ENCODE results near the gene GTPBP2.
"Not testable (repeated sequence)": the region's sequence is repeated elsewhere in the genome, so short reads cannot be mapped to it uniquely, and the experiment has no call there.

GTPBP2 gene

GRCh38 chr6:43604174-43604573, 24.9 kb downstream of the GTPBP2 start:
- Histone ChIP-seq H3K36me3 (ENCODE audit: control insufficient read depth, low read length) (peaks cover 89% of the 10 kb centered on the region), H3K9me2 (replicated peaks; ENCODE audit: control insufficient read depth, low read length) (no peaks in the 10 kb centered on the region), H3F3A (ENCODE audit: control insufficient read depth, insufficient read depth) (peaks cover 26% of the 10 kb centered on the region), H3K4me1 (ENCODE audit: control insufficient read depth, low read length) (peaks cover 12% of the 10 kb centered on the region), H3K4me3 (ENCODE audit: low read length) (no peak overlapping the region), H3K27me3 (ENCODE audit: control insufficient read depth, low read length) (no peaks in the 10 kb centered on the region), H3K79me2 (ENCODE audit: control insufficient read depth, low read length) (peaks cover 3% of the 10 kb centered on the region), H3K4me2 (ENCODE audit: low read length) (no peak overlapping the region), H4K20me1 (ENCODE audit: control insufficient read depth, insufficient read depth, low read depth, low read length) (no peaks in the 10 kb centered on the region), H3K9me3 (ENCODE audit: control insufficient read depth, insufficient read depth, low read length) (no peaks in the 10 kb centered on the region), H3K27ac (ENCODE audit: low read depth, low read length) (no peak overlapping the region)
- no peak for TF ChIP-seq CTCF (IDR thresholded peaks at IDR 0.05; ENCODE audit: low read depth, low read length, poor library complexity, severe bottlenecking)
- TF ChIP-seq EZH2phosphoT487 (IDR thresholded peaks at IDR 0.05; ENCODE audit: borderline replicate concordance, low read length) = no peak

- H3F3A ChIP-seq (ENCODE audit: control insufficient read depth, insufficient read depth) = peaks cover 18% of the 10 kb centered on the region
- H3K9me3 ChIP-seq (ENCODE audit: control insufficient read depth, insufficient read depth, low read length) = no peaks in the 10 kb centered on the region
- H3K79me2 ChIP-seq (ENCODE audit: control insufficient read depth, low read length) = no peaks in the 10 kb centered on the region
- H3K4me3 ChIP-seq (ENCODE audit: low read length) = no peak overlapping the region
- H3K4me1 ChIP-seq (ENCODE audit: control insufficient read depth, low read length) = no peaks in the 10 kb centered on the region
- no peak overlapping the region for H3K27ac ChIP-seq (ENCODE audit: low read depth, low read length)
- no peak overlapping the region for H3K4me2 ChIP-seq (ENCODE audit: low read length)
- H3K27me3 ChIP-seq (ENCODE audit: control insufficient read depth, low read length) = no peaks in the 10 kb centered on the region
- H3K9me2 ChIP-seq (replicated peaks; ENCODE audit: control insufficient read depth, low read length) = no peaks in the 10 kb centered on the region
- peaks cover 82% of the 10 kb centered on the region for H3K36me3 ChIP-seq (ENCODE audit: control insufficient read depth, low read length)
- H4K20me1 ChIP-seq (ENCODE audit: control insufficient read depth, insufficient read depth, low read depth, low read length) = no peaks in the 10 kb centered on the region
- TF ChIP-seq EZH2phosphoT487 (IDR thresholded peaks at IDR 0.05; ENCODE audit: borderline replicate concordance, low read length) = no peak
Observed at GRCh38 chr6:43600595-43600994, 28.5 kb downstream of the GTPBP2 start.

GRCh38 chr6:43593938-43594337, 35.1 kb downstream of the GTPBP2 start:
- H3K4me3 ChIP-seq (ENCODE audit: low read length) = no peak overlapping the region
- H3K9me2 ChIP-seq (replicated peaks; ENCODE audit: control insufficient read depth, low read length) = no peaks in the 10 kb centered on the region
- no peaks in the 10 kb centered on the region for H3K9me3 ChIP-seq (ENCODE audit: control insufficient read depth, insufficient read depth, low read length)
- no peak overlapping the region for H3K27ac ChIP-seq (ENCODE audit: low read depth, low read length)
- peaks cover 80% of the 10 kb centered on the region for H3K36me3 ChIP-seq (ENCODE audit: control insufficient read depth, low read length)
- no peaks in the 10 kb centered on the region for H4K20me1 ChIP-seq (ENCODE audit: control insufficient read depth, insufficient read depth, low read depth, low read length)
- no peaks in the 10 kb centered on the region for H3K27me3 ChIP-seq (ENCODE audit: control insufficient read depth, low read length)
- no peak overlapping the region for H3K4me2 ChIP-seq (ENCODE audit: low read length)
- peaks cover 5% of the 10 kb centered on the region; the same call in 1 of the 2 replicates for H3F3A ChIP-seq (ENCODE audit: control insufficient read depth, insufficient read depth)
- no peak for TF ChIP-seq EZH2phosphoT487 (IDR thresholded peaks at IDR 0.05; ENCODE audit: borderline replicate concordance, low read length)
- no peak for TF ChIP-seq CTCF (IDR thresholded peaks at IDR 0.05; ENCODE audit: low read depth, low read length, poor library complexity, severe bottlenecking)
- H3K79me2 ChIP-seq (ENCODE audit: control insufficient read depth, low read length) = peaks cover 40% of the 10 kb centered on the region
- H3K4me1 ChIP-seq (ENCODE audit: control insufficient read depth, low read length) = no peaks in the 10 kb centered on the region

GRCh38 chr6:43589564-43589963, 39.5 kb downstream of the GTPBP2 start:
- H3K27ac ChIP-seq (ENCODE audit: low read depth, low read length); H3F3A ChIP-seq (ENCODE audit: control insufficient read depth, insufficient read depth); H3K4me2 ChIP-seq (ENCODE audit: low read length); H3K9me3 ChIP-seq (ENCODE audit: control insufficient read depth, insufficient read depth, low read length); H3K27me3 ChIP-seq (ENCODE audit: control insufficient read depth, low read length); H3K9me2 ChIP-seq (replicated peaks; ENCODE audit: control insufficient read depth, low read length); H4K20me1 ChIP-seq (ENCODE audit: control insufficient read depth, insufficient read depth, low read depth, low read length); H3K4me3 ChIP-seq (ENCODE audit: low read length); H3K4me1 ChIP-seq (ENCODE audit: control insufficient read depth, low read length): not testable (repeated sequence)
- Histone ChIP-seq H3K79me2 (ENCODE audit: control insufficient read depth, low read length) (peaks cover 64% of the 10 kb centered on the region), H3K36me3 (ENCODE audit: control insufficient read depth, low read length) (peaks cover 98% of the 10 kb centered on the region)

Measured in DOHH2 (cell line).